SK-N-DZ (cell line): ENCODE results near the gene IRGC.

Experiments
- DNase-seq: peaks from one replicate; pipeline ENCODE4 v3.0.0-alpha.2; 2015; ENCODE audit warnings: low spot score

The IRGC gene

GRCh38 chr19:43723588-43723987, 7.7 kb downstream of the IRGC start:
- DNase-seq, result no peak

GRCh38 chr19:43724896-43725295, 9.0 kb downstream of the IRGC start:
- no peak for DNase-seq

- no peak for DNase-seq
Measured at GRCh38 chr19:43725468-43725867, 9.6 kb downstream of the IRGC start.

- DNase-seq, result no peak
Measured at GRCh38 chr19:43726736-43727592, 11.1 kb downstream of the IRGC start.

- no peak for DNase-seq
Measured at GRCh38 chr19:43727593-43727853, 11.6 kb downstream of the IRGC start.

GRCh38 chr19:43729919-43730318, 14.0 kb downstream of the IRGC start:
- no peak for DNase-seq

- no peak for DNase-seq
Measured at GRCh38 chr19:43731346-43731745, 15.5 kb downstream of the IRGC start.

GRCh38 chr19:43731846-43732245, 16.0 kb downstream of the IRGC start:
- DNase-seq, result no peak

GRCh38 chr19:43735013-43735412, 19.1 kb downstream of the IRGC start:
- DNase-seq, result no peak

GRCh38 chr19:43735957-43736356, 20.1 kb downstream of the IRGC start:
- no peak for DNase-seq

- no peak for DNase-seq
Measured at GRCh38 chr19:43738780-43739211, 22.9 kb downstream of the IRGC start.

GRCh38 chr19:43739439-43740235, 23.8 kb downstream of the IRGC start:
- no peak for DNase-seq

GRCh38 chr19:43741075-43741825, 25.4 kb downstream of the IRGC start:
- no peak for DNase-seq

- DNase-seq, result no peak
Measured at GRCh38 chr19:43743059-43743458, 27.2 kb downstream of the IRGC start.

GRCh38 chr19:43747557-43748204, 31.8 kb downstream of the IRGC start:
- DNase-seq, result no peak

GRCh38 chr19:43748205-43748594, 32.3 kb downstream of the IRGC start:
- no peak for DNase-seq

GRCh38 chr19:43748685-43749084, 32.8 kb downstream of the IRGC start:
- DNase-seq, result no peak

- no peak for DNase-seq
Measured at GRCh38 chr19:43749152-43749551, 33.3 kb downstream of the IRGC start.

GRCh38 chr19:43749898-43750297, 34.0 kb downstream of the IRGC start:
- no peak for DNase-seq

GRCh38 chr19:43751466-43752220, 35.8 kb downstream of the IRGC start:
- no peak for DNase-seq

- DNase-seq, result no peak
Measured at GRCh38 chr19:43752287-43752875, 36.5 kb downstream of the IRGC start.
